ENCODE measurements around the gene HRH3.

Gene HRH3

DNA sequence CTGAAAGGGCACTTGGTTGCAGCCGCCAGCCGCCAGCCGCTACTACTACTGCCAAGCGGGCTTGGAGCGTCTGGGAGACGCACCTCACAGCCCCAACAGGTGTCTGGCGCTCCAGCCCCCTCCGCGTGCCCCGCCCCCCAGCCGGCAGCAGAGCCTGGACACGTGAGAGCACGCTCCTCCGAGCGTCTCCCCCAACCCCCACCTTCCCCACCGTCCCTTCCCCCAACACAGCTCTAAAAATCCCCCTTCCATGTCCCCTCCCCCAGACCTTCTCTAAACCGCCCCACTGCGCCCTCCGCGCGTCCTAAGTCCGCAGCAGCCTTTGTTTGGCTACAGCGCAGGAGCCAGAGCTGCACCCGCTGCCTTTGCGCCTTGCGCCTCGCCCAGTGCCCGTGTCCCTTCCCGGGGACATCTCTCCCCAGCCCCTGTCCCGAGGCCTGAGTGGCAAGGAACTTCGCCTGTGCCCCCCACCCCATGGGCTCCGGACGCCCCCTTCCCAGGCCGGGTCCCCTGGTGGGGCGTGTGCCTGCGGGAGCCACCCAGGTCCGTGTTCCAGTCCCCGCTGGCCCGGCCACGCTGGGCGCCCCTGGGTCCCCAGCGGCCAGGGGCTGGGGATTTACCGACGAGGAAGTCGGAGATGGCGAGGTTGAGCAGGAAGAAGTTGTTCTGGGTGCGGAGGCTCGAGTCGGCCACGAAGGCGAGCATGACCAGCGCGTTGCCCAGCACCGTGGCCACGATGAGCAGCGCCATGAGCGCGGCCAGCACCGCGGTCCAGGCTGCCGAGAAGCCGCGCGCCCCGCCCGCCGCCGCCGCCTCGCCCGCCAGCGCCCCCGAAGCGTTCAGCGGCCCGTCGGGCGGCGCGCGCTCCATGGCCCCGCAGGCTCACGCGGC, 732 bp downstream of the HRH3 start:
- no peak overlapping the region for H3K27ac ChIP-seq (ENCODE audit: poor library complexity, severe bottlenecking)
- H3K27me3 ChIP-seq (ENCODE audit: insufficient read depth, poor library complexity, severe bottlenecking), result peaks cover 95% of the 10 kb centered on the region
- H3K4me1 ChIP-seq (ENCODE audit: insufficient read depth, poor library complexity, severe bottlenecking), result no peaks in the 10 kb centered on the region
- H3K9me3 ChIP-seq (ENCODE audit: severe bottlenecking), result no peaks in the 10 kb centered on the region
- TF ChIP-seq, protein P1, sequence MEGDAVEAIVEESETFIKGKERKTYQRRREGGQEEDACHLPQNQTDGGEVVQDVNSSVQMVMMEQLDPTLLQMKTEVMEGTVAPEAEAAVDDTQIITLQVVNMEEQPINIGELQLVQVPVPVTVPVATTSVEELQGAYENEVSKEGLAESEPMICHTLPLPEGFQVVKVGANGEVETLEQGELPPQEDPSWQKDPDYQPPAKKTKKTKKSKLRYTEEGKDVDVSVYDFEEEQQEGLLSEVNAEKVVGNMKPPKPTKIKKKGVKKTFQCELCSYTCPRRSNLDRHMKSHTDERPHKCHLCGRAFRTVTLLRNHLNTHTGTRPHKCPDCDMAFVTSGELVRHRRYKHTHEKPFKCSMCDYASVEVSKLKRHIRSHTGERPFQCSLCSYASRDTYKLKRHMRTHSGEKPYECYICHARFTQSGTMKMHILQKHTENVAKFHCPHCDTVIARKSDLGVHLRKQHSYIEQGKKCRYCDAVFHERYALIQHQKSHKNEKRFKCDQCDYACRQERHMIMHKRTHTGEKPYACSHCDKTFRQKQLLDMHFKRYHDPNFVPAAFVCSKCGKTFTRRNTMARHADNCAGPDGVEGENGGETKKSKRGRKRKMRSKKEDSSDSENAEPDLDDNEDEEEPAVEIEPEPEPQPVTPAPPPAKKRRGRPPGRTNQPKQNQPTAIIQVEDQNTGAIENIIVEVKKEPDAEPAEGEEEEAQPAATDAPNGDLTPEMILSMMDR (IDR thresholded peaks at IDR 0.05; ENCODE audit: poor library complexity, severe bottlenecking), result no peak
- peak overlapping the region; percentile 28 for H3K4me3 ChIP-seq (ENCODE audit: severe bottlenecking)
- no peaks in the 10 kb centered on the region for H3K36me3 ChIP-seq (ENCODE audit: low read depth)
- no peak for ATAC-seq (ENCODE audit: low read depth)
- DNase-seq (ENCODE audit: low spot score), result no peak

DNA sequence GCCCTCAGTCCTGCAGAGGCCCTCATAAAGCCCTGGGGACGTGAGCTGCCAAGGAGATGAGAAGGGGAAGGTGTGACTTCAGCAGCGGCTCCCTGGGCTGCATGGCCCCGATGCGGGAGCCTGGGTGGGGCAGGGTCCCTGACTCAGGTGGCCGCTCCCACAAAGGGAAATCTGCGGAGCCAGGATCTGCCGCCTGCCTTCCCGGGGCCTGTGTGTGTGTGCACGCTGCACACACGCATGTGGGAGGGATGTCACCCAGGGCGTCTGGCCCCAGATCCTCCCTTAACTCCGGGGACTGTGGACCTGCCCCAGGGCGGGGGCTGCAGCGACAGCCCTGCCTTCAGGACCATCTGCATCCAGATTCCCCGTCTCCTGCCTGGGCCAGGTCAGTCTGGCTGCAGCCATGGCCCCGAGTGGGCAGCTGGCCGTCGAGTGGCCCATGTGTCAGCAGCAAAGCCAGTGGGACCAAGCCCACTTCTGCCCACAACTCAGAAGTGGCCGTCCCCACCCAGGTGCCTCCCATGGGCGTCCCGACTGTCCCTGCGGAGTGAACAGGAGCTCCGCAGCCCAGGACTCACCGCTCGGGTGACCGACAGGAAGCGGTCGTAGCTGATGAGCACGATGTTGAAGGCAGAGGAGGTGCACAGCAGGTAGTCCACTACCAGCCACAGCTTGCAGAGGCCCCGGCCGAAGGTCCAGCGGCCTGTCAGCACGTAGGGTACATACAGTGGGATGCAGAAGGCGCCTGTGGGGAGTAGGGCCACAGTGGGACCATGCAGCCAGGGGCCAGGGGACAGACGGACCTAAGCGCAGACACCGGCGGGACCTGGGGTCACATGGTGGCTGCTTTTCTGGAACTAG, 1.9 kb downstream of the HRH3 start:
- TF ChIP-seq, protein P1 (IDR thresholded peaks at IDR 0.05; ENCODE audit: poor library complexity, severe bottlenecking), result no peak
- no peak overlapping the region for H3K4me3 ChIP-seq (ENCODE audit: severe bottlenecking)
- H3K36me3 ChIP-seq (ENCODE audit: low read depth), result no peaks in the 10 kb centered on the region
- ATAC-seq (ENCODE audit: low read depth) (no peak), DNase-seq (ENCODE audit: low spot score) (no peak)
- H3K27ac ChIP-seq (ENCODE audit: poor library complexity, severe bottlenecking), result no peak overlapping the region
- H3K4me1 ChIP-seq (ENCODE audit: insufficient read depth, poor library complexity, severe bottlenecking), result no peaks in the 10 kb centered on the region
- H3K9me3 ChIP-seq (ENCODE audit: severe bottlenecking), result no peaks in the 10 kb centered on the region
- peaks cover 90% of the 10 kb centered on the region for H3K27me3 ChIP-seq (ENCODE audit: insufficient read depth, poor library complexity, severe bottlenecking)

DNA sequence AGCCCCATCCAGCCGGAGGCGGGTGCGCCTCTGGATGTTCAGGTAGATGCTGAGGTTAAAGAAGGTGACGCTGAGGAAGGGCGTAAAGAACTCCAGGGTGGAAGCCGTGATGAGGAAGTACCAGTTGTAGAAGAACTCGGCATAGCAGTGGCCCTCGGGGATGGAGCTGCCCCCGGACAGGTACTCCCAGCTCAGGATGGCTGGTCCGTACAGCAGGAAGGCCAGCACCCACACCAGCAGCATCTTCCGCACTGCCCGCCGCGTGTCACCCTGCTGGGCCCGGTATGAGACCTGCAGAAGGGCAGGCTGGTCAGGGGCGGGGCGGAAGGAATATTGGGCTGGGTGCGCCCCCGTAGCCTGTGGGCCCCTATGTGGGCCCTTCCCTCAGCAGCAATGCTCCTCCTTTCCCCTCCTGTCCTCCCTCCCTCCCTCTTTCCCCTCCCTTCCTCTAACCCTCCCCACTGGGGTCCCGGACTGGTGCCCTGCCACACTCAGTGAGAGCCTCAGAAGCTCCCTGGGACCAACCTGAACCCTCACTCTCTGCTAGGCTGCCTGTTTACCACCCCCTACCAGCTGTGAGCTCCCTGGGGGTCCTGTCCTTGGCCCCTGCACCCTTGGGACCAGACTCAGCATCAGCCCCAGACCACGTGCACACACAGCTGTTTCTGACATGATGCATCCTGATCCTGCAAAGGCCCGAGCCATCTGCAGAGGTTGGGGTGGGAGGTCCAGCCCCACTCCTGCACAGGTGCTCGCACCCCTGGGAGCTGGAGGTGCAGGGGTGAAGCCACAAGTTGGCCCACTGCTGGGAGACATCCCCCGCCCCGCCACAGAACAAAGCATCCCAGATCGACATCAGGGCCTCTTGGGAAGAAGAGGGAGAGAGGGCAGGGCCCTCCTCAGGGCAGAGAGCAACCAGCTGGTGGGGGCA, 3.2 kb downstream of the HRH3 start:
- Histone ChIP-seq H3K36me3 (ENCODE audit: low read depth) (no peaks in the 10 kb centered on the region), H3K27me3 (ENCODE audit: insufficient read depth, poor library complexity, severe bottlenecking) (peaks cover 77% of the 10 kb centered on the region), H3K4me3 (ENCODE audit: severe bottlenecking) (no peak overlapping the region), H3K27ac (ENCODE audit: poor library complexity, severe bottlenecking) (no peak overlapping the region), H3K9me3 (ENCODE audit: severe bottlenecking) (no peaks in the 10 kb centered on the region), H3K4me1 (ENCODE audit: insufficient read depth, poor library complexity, severe bottlenecking) (no peaks in the 10 kb centered on the region)
- no peak for ATAC-seq (ENCODE audit: low read depth)
- TF ChIP-seq, protein P1 (IDR thresholded peaks at IDR 0.05; ENCODE audit: poor library complexity, severe bottlenecking), result no peak
- DNase-seq (ENCODE audit: low spot score), result no peak

DNA sequence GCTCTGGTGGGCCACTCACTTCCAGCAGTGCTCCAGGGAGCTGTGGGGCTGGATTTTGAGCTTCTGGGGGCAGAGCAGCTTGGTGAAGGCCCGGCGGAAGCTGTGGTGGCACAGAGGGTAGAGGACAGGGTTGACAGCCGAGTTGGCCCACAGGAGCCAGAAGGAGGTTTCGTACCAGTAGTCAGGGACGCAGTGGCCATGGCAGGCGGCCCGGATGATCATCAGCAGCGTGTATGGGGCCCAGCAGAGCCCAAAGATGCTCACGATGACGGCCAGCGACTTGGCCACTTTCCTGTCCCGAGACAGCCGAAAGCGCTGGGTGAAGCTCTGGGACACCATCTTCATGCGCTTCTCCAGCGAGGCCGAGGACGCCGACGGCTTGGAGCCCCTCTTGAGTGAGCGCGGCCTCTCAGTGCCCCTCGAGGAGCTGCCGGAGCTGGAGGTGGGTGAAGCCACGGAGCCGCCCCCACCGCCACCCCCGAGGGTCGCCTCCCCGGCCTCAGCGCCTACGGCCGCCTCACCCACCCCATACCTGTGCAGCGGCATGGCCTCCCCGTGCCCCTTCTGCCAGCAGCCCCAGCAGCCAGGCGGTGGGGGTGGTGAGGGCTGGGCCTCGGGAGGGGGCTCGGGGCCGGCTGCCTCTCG, 4.0 kb downstream of the HRH3 start:
- Histone ChIP-seq H3K27me3 (ENCODE audit: insufficient read depth, poor library complexity, severe bottlenecking) (peaks cover 73% of the 10 kb centered on the region), H3K4me1 (ENCODE audit: insufficient read depth, poor library complexity, severe bottlenecking) (no peaks in the 10 kb centered on the region), H3K4me3 (ENCODE audit: severe bottlenecking) (no peak overlapping the region), H3K9me3 (ENCODE audit: severe bottlenecking) (no peaks in the 10 kb centered on the region), H3K27ac (ENCODE audit: poor library complexity, severe bottlenecking) (no peak overlapping the region), H3K36me3 (ENCODE audit: low read depth) (no peaks in the 10 kb centered on the region)
- ATAC-seq (ENCODE audit: low read depth) (no peak), DNase-seq (ENCODE audit: low spot score) (no peak)
- TF ChIP-seq, protein P1 (IDR thresholded peaks at IDR 0.05; ENCODE audit: poor library complexity, severe bottlenecking), result no peak
